ENCODE data around the gene SON. TPM values are rescaled to one million over a fixed set of nuclear protein-coding genes. Genes with fewer than 3 reads are reported as not detected.

The SON gene
- total RNA-seq, 3 donors from 2014 or later: 240 to 293 (median 254) TPM

GRCh38 chr21:33552999-33553598 lies 10.3 kb downstream of the SON start:
- DNase-seq: no peak
- Histone ChIP-seq H3K4me3 (no peak overlapping the region), H3K36me3 (ENCODE audit: low read depth) (peaks cover 29% of the 10 kb centered on the region), H3K4me1 (ENCODE audit: low read depth) (peaks cover 4% of the 10 kb centered on the region), H3K9me3 (no peaks in the 10 kb centered on the region)
- TF ChIP-seq CTCF (IDR thresholded peaks at IDR 0.05): no peak
- peak; percentile 14 for ATAC-seq
- intact Hi-C loops (cut with DNase I, micrococcal nuclease): no loop called here

GRCh38 chr21:33554236-33554981 lies 11.6 kb downstream of the SON start:
- DNase-seq (no peak), ATAC-seq (no peak)
- H3K9me3 ChIP-seq: no peaks in the 10 kb centered on the region
- no peak for TF ChIP-seq CTCF (IDR thresholded peaks at IDR 0.05)
- H3K4me3 ChIP-seq: no peak overlapping the region
- H3K4me1 ChIP-seq (ENCODE audit: low read depth): peaks cover 4% of the 10 kb centered on the region
- H3K36me3 ChIP-seq (ENCODE audit: low read depth): peaks cover 29% of the 10 kb centered on the region
- intact Hi-C loops (cut with DNase I, micrococcal nuclease): no loop called here

GRCh38 chr21:33554982-33555344 lies 12.1 kb downstream of the SON start:
- ATAC-seq: no peak
- no peak for DNase-seq
- intact Hi-C loops (cut with DNase I, micrococcal nuclease): no loop called here
- H3K36me3 ChIP-seq (ENCODE audit: low read depth): peaks cover 28% of the 10 kb centered on the region
- H3K9me3 ChIP-seq: no peaks in the 10 kb centered on the region
- H3K4me3 ChIP-seq: no peak overlapping the region
- H3K4me1 ChIP-seq (ENCODE audit: low read depth): peaks cover 4% of the 10 kb centered on the region
- no peak for TF ChIP-seq CTCF (IDR thresholded peaks at IDR 0.05)

- H3K9me3 ChIP-seq: no peaks in the 10 kb centered on the region
- no peak overlapping the region for H3K4me3 ChIP-seq
- H3K4me1 ChIP-seq (ENCODE audit: low read depth): peaks cover 4% of the 10 kb centered on the region
- no peak for DNase-seq
- TF ChIP-seq CTCF (IDR thresholded peaks at IDR 0.05): no peak
- intact Hi-C loops (cut with DNase I, micrococcal nuclease): no loop called here
- ATAC-seq: no peak
- peaks cover 10% of the 10 kb centered on the region for H3K36me3 ChIP-seq (ENCODE audit: low read depth)
Observed at GRCh38 chr21:33557447-33557846, 14.6 kb downstream of the SON start.

- peaks cover 4% of the 10 kb centered on the region for H3K4me1 ChIP-seq (ENCODE audit: low read depth)
- intact Hi-C loops (cut with DNase I, micrococcal nuclease): no loop called here
- ATAC-seq (no peak), DNase-seq (no peak)
- peaks cover 4% of the 10 kb centered on the region for H3K36me3 ChIP-seq (ENCODE audit: low read depth)
- no peaks in the 10 kb centered on the region for H3K9me3 ChIP-seq
- TF ChIP-seq CTCF (IDR thresholded peaks at IDR 0.05): no peak
- H3K4me3 ChIP-seq: no peak overlapping the region
Observed at GRCh38 chr21:33558777-33559421, 16.1 kb downstream of the SON start.

Data from mucosa of descending colon (tissue), 3 donors.